Measurements from ENCODE around the gene PRRG3.
A peak's percentile ranks its signal among the peaks of the same experiment; 100 is the strongest.

Gene PRRG3

GRCh38 chrX:151745651-151746050 lies 50.4 kb downstream of the PRRG3 start:
- no peak for DNase-seq

- DNase-seq, result no peak
These were observed 51.2 kb downstream of the PRRG3 start for GRCh38 chrX:151746502-151746901.

GRCh38 chrX:151750511-151750910 lies 55.3 kb downstream of the PRRG3 start:
- DNase-seq, result no peak

GRCh38 chrX:151752847-151753246 lies 57.6 kb downstream of the PRRG3 start:
- DNase-seq, result no peak

- peak; percentile 9 for DNase-seq
These were observed 58.2 kb downstream of the PRRG3 start for GRCh38 chrX:151753313-151754046.

GRCh38 chrX:151754047-151754429 lies 58.8 kb downstream of the PRRG3 start:
- DNase-seq, result peak; percentile 2

GRCh38 chrX:151754641-151755215 lies 59.5 kb downstream of the PRRG3 start:
- no peak for DNase-seq

Measured in NCI-H146 (cell line).